Caco-2 (cell line): ENCODE measurements around the gene ARHGEF28. TPM values are rescaled to one million over a fixed set of nuclear protein-coding genes. Genes with fewer than 3 reads are reported as not detected.

Experiments
- BruUV-seq: library from RNA; stranded (reverse); fragments of 400-500 nt; replicated peaks from 2 replicates; lab custom pipeline; 2021; lab: Mats Ljungman, UMichigan
- CTCF ChIA-PET: fragments of 300-600 bp; sonication (Branson Sonifier 250); formaldehyde crosslinking; loops from one replicate; lab custom pipeline; 2022; ENCODE audit warnings: antibody characterized with exemption; lab: Charles Lee
- POLR2A ChIA-PET: fragments of 300-600 bp; sonication (Branson Sonifier 250); formaldehyde crosslinking; loops from one replicate; lab custom pipeline; 2022; ENCODE audit warnings: antibody characterized with exemption; lab: Charles Lee
- DNase-seq, 2 experiments: peaks; one replicate each; pipeline versions ENCODE4 v3.0.0 to v3.0.0-alpha.2; 2020 to 2022
- H3K27me3 ChIP-seq: replicated peaks from 2 replicates; pipeline ENCODE4 v1.6.0; 2011; ENCODE audit warnings: low read length; ENCODE audit not compliant: control insufficient read depth, insufficient read depth
- H3K36me3 ChIP-seq: 2 replicates; pipeline ENCODE4 v1.5.1; 2011; ENCODE audit warnings: low read length; ENCODE audit not compliant: control insufficient read depth, insufficient read depth
- H3K4me1 ChIP-seq: fragments of 250-450 bp; sonication (Bioruptor Pico); 2 replicates; pipeline ENCODE4 v1.5.1; 2020; ENCODE audit warnings: mild to moderate bottlenecking
- H3K4me3 ChIP-seq: 2 replicates; pipeline ENCODE4 v1.5.1; 2011; ENCODE audit warnings: low read depth, mild to moderate bottlenecking, control low read depth, low read length
- H3K9me3 ChIP-seq: fragments of 250-450 bp; sonication (Bioruptor Pico); 2 replicates; pipeline ENCODE4 v1.5.1; 2020; ENCODE audit warnings: mild to moderate bottlenecking, moderate library complexity
- H3K27ac Mint-ChIP-seq: one replicate; pipeline ENCODE4 v1.8.0; 2022; ENCODE audit warnings: mixed read lengths; ENCODE audit not compliant: unreplicated experiment
- H3K27me3 Mint-ChIP-seq: one replicate; pipeline ENCODE4 v1.8.0; 2022; ENCODE audit warnings: mixed read lengths; ENCODE audit not compliant: insufficient read depth, unreplicated experiment
- H3K36me3 Mint-ChIP-seq: one replicate; pipeline ENCODE4 v1.8.0; 2022; ENCODE audit warnings: mild to moderate bottlenecking, mixed read lengths; ENCODE audit not compliant: insufficient read depth, unreplicated experiment
- H3K4me1 Mint-ChIP-seq: one replicate; pipeline ENCODE4 v1.8.0; 2022; ENCODE audit warnings: low read depth, mixed read lengths; ENCODE audit not compliant: unreplicated experiment
- H3K4me3 Mint-ChIP-seq: one replicate; pipeline ENCODE4 v1.8.0; 2022; ENCODE audit warnings: mild to moderate bottlenecking, moderate library complexity, mixed read lengths; ENCODE audit not compliant: unreplicated experiment
- H3K9me3 Mint-ChIP-seq: one replicate; pipeline ENCODE4 v1.8.0; 2022; ENCODE audit warnings: mixed read lengths; ENCODE audit not compliant: unreplicated experiment
- intact Hi-C: fragments of 100-400 bp; cut with micrococcal nuclease; formaldehyde crosslinking; loops from one replicate; pipeline ENCODE4 v1.10.0; 2022; ENCODE audit not compliant: unreplicated experiment
- total RNA-seq: library from RNA; stranded (reverse); gene quantifications from 2 replicates; pipeline ENCODE4 v1.2.3, GENCODE V29; 2022
- TF ChIP-seq, protein P1 (sequence below), 2 experiments: fragments of 200-600 bp in 1 of 2; IDR thresholded peaks; 1 replicate in 1 of 2; 2 replicates in 1 of 2; pipeline versions ENCODE4 v1.5.1 to v1.8.0; 2011 to 2022; ENCODE audit warnings: antibody characterized with exemption in 1 of 2, control low read depth in 1 of 2, inconsistent platforms in 1 of 2, low read depth in 1 of 2, low read length in 1 of 2, mild to moderate bottlenecking in 1 of 2, moderate library complexity in 1 of 2; ENCODE audit not compliant: insufficient read depth in 1 of 2, severe bottlenecking in 1 of 2, unreplicated experiment in 1 of 2

ARHGEF28 gene
- total RNA-seq, 1 experiment from 2014 or later: 4.6 TPM

DNA sequence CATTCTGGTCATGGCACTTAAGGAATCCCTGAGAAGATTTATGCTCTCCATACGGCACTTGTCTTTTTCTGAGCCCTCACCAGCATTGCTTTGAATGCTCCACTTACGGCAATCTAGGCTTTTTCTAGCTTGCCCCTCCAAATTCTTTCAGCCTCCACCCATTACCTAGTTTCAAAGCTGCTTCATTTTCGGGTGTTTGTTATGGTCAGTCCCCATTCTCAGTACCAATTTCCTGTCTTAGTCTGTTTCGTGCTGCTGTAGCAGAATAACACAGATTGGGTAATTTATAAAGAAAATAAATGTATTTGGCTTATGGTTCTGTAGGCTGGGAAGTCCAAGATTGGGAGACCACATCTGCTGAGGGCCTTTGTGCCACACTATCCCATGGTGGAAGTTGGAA lies 42.0 kb downstream of the ARHGEF28 start:
- ChIA-PET CTCF (no interaction called here), POLR2A (no interaction called here)
- Mint-ChIP-seq H3K27me3 (peaks cover 11% of the 10 kb centered on the region), H3K4me1 (peaks cover 4% of the 10 kb centered on the region), H3K9me3 (no peaks in the 10 kb centered on the region), H3K4me3 (no peak overlapping the region), H3K27ac (no peak overlapping the region), H3K36me3 (no peaks in the 10 kb centered on the region)
- Histone ChIP-seq H3K4me1 (peaks cover 8% of the 10 kb centered on the region; the same call in 1 of the 2 replicates), H3K4me3 (no peak overlapping the region), H3K9me3 (no peaks in the 10 kb centered on the region), H3K27me3 (no peaks in the 10 kb centered on the region), H3K36me3 (no peaks in the 10 kb centered on the region)
- no peak for DNase-seq
- TF ChIP-seq, protein P1, sequence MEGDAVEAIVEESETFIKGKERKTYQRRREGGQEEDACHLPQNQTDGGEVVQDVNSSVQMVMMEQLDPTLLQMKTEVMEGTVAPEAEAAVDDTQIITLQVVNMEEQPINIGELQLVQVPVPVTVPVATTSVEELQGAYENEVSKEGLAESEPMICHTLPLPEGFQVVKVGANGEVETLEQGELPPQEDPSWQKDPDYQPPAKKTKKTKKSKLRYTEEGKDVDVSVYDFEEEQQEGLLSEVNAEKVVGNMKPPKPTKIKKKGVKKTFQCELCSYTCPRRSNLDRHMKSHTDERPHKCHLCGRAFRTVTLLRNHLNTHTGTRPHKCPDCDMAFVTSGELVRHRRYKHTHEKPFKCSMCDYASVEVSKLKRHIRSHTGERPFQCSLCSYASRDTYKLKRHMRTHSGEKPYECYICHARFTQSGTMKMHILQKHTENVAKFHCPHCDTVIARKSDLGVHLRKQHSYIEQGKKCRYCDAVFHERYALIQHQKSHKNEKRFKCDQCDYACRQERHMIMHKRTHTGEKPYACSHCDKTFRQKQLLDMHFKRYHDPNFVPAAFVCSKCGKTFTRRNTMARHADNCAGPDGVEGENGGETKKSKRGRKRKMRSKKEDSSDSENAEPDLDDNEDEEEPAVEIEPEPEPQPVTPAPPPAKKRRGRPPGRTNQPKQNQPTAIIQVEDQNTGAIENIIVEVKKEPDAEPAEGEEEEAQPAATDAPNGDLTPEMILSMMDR (IDR thresholded peaks at IDR 0.05; ENCODE audit: insufficient read depth in 1 of 2, low read depth in 1 of 2, low read length in 1 of 2, severe bottlenecking in 1 of 2, unreplicated experiment in 1 of 2): no peak
- intact Hi-C loops: no loop called here
- BruUV-seq: no TSS peak

DNA sequence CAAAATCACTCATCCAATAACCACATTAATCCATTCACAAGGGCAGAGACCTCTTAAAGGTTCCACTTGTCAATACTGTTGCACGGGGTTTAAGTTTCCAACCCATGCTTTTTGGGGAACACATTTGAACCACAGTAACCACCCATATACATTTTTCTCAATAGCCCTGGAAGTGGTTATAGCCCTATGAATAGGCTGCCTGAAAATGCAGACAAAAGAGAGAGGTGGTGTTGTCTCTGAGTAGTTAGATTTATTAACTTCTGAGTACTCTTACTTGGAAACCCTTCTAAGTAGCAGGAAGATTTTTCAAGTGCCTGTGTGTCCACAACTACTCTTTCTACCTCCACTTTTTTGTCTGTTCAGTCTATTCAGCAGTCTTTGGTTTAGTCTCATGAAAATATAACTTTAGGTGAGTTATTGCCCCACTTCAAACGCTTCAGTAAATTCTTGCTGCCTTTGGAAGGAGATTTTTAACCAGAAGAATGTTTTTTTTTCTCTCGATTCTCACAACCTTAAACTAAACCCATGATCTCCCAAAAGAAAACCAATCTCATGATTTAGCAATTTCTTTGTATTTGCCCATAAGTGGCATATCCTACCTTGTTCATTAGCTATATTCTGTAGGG lies 42.6 kb downstream of the ARHGEF28 start:
- ChIA-PET POLR2A (no interaction called here), CTCF (no interaction called here)
- Histone ChIP-seq H3K9me3 (no peaks in the 10 kb centered on the region), H3K4me3 (no peak overlapping the region), H3K27me3 (no peaks in the 10 kb centered on the region), H3K36me3 (no peaks in the 10 kb centered on the region), H3K4me1 (peaks cover 12% of the 10 kb centered on the region; the same call in 1 of the 2 replicates)
- no peak for DNase-seq
- H3K9me3 Mint-ChIP-seq: no peaks in the 10 kb centered on the region
- TF ChIP-seq, protein P1 (IDR thresholded peaks at IDR 0.05; ENCODE audit: insufficient read depth in 1 of 2, low read depth in 1 of 2, low read length in 1 of 2, severe bottlenecking in 1 of 2, unreplicated experiment in 1 of 2): no peak
- H3K36me3 Mint-ChIP-seq: no peaks in the 10 kb centered on the region
- peaks cover 11% of the 10 kb centered on the region for H3K27me3 Mint-ChIP-seq
- no peak overlapping the region for H3K27ac Mint-ChIP-seq
- no TSS peak for BruUV-seq
- no peak overlapping the region for H3K4me3 Mint-ChIP-seq
- peaks cover 5% of the 10 kb centered on the region for H3K4me1 Mint-ChIP-seq
- intact Hi-C loops: no loop called here

- Histone ChIP-seq H3K4me3 (no peak overlapping the region), H3K9me3 (no peaks in the 10 kb centered on the region), H3K4me1 (peaks cover 12% of the 10 kb centered on the region; the same call in 1 of the 2 replicates), H3K36me3 (no peaks in the 10 kb centered on the region), H3K27me3 (no peaks in the 10 kb centered on the region)
- TF ChIP-seq, protein P1 (IDR thresholded peaks at IDR 0.05; ENCODE audit: insufficient read depth in 1 of 2, low read depth in 1 of 2, low read length in 1 of 2, severe bottlenecking in 1 of 2, unreplicated experiment in 1 of 2): no peak
- no peak overlapping the region for H3K4me3 Mint-ChIP-seq
- no peaks in the 10 kb centered on the region for H3K9me3 Mint-ChIP-seq
- H3K4me1 Mint-ChIP-seq: peaks cover 5% of the 10 kb centered on the region
- ChIA-PET POLR2A (no interaction called here), CTCF (interaction anchor here (0.6 kb wide), 1 partner anchor 80 kb away, joined by 3 read pairs; no protein-coding TSS in a partner anchor)
- peaks cover 5% of the 10 kb centered on the region for H3K27me3 Mint-ChIP-seq
- no TSS peak for BruUV-seq
- H3K27ac Mint-ChIP-seq: no peak overlapping the region
- H3K36me3 Mint-ChIP-seq: no peaks in the 10 kb centered on the region
- DNase-seq: no peak
- intact Hi-C loops: no loop called here
Measured at GRCh38 chr5:73670731-73671130, 44.7 kb downstream of the ARHGEF28 start.
